GM03348 (cell line): ENCODE measurements around the gene PASD1.

ENCODE experiments used
- DNase-seq: peaks from one replicate; pipeline ENCODE4 v3.0.0; 2012; ENCODE audit warnings: low spot score

The PASD1 gene

DNA sequence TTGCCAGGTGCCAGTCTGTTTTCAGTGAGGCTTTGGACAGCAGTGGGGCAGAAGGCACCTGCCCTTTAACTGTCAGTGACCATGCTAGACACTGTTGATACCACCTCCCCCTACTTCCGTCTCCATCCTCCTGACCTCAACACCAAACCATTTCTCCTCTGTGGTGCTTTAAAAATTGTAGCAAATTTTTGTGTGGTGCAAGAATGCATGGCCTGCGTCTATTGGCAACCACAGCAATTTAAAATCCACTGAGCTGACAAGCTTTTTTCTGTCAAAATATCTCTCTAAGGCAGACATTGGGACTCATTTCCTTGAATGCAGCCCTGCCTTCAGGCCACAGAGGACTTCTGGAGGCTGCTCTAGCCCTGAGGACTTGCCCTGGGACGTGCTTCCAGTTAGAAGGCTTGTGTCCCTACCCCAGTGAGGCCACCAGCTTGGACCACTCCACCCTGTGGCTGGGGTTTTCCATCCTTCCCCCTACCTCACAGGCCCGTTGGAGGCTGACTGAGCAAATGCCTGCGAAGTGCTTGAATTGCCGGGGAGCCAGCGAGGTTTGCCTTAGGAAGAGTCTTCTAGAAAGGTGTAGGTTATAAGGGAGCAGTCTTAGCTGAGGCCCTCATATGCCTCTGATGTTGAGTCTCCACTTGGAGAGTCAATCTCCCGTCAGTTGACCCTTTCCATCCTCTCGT, 138.7 kb downstream of the PASD1 start:
- peak; percentile 59 for DNase-seq

- no peak for DNase-seq
These were observed 139.4 kb downstream of the PASD1 start for GRCh38 chrX:151702741-151703340.

- peak; percentile 25 for DNase-seq
These were observed 140.0 kb downstream of the PASD1 start for GRCh38 chrX:151703487-151703886.

- DNase-seq: no peak
These were observed 140.7 kb downstream of the PASD1 start for GRCh38 chrX:151704041-151704663.

- DNase-seq: no peak
These were observed 145.3 kb downstream of the PASD1 start for GRCh38 chrX:151708821-151709220.

DNA sequence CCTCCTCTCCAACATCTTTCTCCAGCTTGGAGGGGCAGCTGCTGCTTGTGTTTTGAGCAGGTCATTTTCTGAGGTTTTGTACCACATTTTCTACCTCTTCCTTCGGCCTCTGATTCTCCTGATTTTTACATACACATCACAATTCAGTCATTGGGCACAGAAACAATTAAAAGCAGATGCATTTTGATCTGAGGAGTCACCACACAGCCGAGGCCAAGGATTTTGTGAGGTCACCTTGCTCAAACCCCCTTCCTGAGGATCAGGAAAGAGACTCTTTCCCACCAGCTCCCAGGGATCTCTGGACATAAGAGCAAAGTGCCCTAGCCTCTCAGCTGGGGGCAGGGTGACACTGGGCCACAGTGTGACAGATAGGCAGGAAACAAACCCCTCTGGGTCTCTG, 147.0 kb downstream of the PASD1 start:
- no peak for DNase-seq

DNA sequence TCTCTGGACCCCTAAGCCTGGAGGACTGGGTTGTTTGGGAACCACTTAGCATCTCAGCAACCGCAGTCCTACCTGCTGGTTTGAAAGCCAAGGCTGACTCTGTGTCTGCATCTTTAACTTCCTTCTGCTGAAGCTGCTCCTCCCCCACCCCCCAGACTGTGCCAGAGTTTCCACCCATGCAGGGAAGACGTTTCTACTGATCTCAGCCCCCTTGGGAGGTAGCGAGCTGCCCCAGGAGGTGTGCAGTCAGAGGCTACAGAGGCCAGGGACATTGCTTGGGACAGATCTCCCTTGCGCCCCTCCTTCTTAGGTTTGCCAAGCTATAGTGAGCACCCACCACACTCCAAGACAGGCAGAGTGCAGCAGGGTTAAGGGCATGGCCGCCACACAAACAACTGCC, 147.7 kb downstream of the PASD1 start:
- DNase-seq: no peak

GRCh38 chrX:151711787-151712186, 148.3 kb downstream of the PASD1 start:
- DNase-seq: no peak

GRCh38 chrX:151712253-151712652, 148.8 kb downstream of the PASD1 start:
- no peak for DNase-seq

GRCh38 chrX:151713849-151714248, 150.4 kb downstream of the PASD1 start:
- DNase-seq: peak; percentile 17

GRCh38 chrX:151714362-151714761, 150.9 kb downstream of the PASD1 start:
- DNase-seq: no peak

DNA sequence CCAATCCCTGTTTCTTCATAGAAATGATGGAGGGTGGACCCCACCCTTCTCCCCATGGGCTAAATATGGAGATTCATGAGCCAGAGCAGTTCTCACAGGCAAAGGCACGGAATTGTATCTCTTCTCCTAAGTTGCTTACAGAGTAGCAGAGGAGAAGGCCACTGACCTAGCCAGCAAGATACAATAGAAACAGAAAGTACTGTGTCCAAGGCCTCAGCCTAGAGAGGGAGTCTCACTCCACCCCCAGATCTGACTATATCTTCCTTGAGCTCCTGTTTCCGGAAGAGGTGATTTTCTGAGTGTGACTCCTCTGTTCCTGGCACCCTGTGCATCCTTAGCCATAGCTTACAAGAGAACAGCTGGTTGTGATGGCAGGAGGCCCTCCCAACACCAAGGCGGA, 152.3 kb downstream of the PASD1 start, which contains the start of gene FATE1:
FATE1 (plus strand) TSS at position 284 of the 400 bp plus-strand sequence; CDS start at position 369, 85 bp downstream.
- no peak for DNase-seq

GRCh38 chrX:151722241-151722846, 158.9 kb downstream of the PASD1 start:
- peak; percentile 76 for DNase-seq

GRCh38 chrX:151723156-151723760, 159.8 kb downstream of the PASD1 start:
- no peak for DNase-seq

- no peak for DNase-seq
These were observed 161.3 kb downstream of the PASD1 start for GRCh38 chrX:151724563-151725337.

DNA sequence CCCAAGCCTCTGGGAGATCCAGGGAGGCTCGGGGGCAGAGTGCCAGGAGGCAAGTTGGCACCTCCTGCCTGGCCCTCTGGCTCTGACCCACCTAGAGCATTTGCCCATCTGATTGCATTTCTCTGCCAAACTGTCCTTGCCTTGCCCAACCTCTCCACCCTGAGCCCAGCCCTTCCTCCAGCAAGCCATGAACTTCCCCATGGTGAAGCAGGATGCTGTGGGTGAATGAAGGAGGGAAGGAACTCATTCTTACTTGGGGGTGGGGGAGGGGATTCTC, 161.8 kb downstream of the PASD1 start:
- DNase-seq: no peak
